Activated CD4-positive, alpha-beta T cell treated with anti-CD3 and anti-CD28 coated beads, Interleukin-2, amount 10 ng/mL, durations not matched to agents 24 days and 14 days (primary cell): ENCODE measurements around the gene WWP2. TPM values are rescaled to one million over a fixed set of nuclear protein-coding genes. Genes with fewer than 3 reads are reported as not detected.
"Not testable (repeated sequence)": the region's sequence is repeated elsewhere in the genome, so short reads cannot be mapped to it uniquely, and the experiment has no call there.

Experiments used
- DNase-seq: peaks from one replicate; pipeline ENCODE4 v3.0.0; 2022
- H3K27ac Mint-ChIP-seq: one replicate; pipeline ENCODE4 v1.8.0; 2022; ENCODE audit warnings: mild to moderate bottlenecking, mixed read lengths
- H3K27me3 Mint-ChIP-seq: one replicate; pipeline ENCODE4 v1.8.0; 2022; ENCODE audit warnings: mixed read lengths
- H3K36me3 Mint-ChIP-seq: one replicate; pipeline ENCODE4 v1.8.0; 2022; ENCODE audit warnings: low read depth, mild to moderate bottlenecking, mixed read lengths
- H3K4me1 Mint-ChIP-seq: one replicate; pipeline ENCODE4 v1.8.0; 2021; ENCODE audit warnings: mixed read lengths
- H3K4me3 Mint-ChIP-seq: one replicate; pipeline ENCODE4 v1.8.0; 2022; ENCODE audit warnings: mild to moderate bottlenecking, moderate library complexity, mixed read lengths
- H3K9me3 Mint-ChIP-seq: one replicate; pipeline ENCODE4 v1.8.0; 2021; ENCODE audit warnings: mixed read lengths
- intact Hi-C: fragments of 100-400 bp; cut with micrococcal nuclease; formaldehyde crosslinking; loops from one replicate; pipeline ENCODE4 v1.15.1; 2023
- total RNA-seq: library from RNA; stranded (reverse); gene quantifications from 2 replicates; pipeline ENCODE4 v1.2.3, GENCODE V29; 2022

Gene WWP2
- total RNA-seq, 1 donor from 2014 or later, result 57.5 TPM

GRCh38 chr16:69794486-69794885, 32.4 kb downstream of the WWP2 start:
- no peaks in the 10 kb centered on the region for H3K4me1 Mint-ChIP-seq
- intact Hi-C loops, result no loop called here
- H3K36me3 Mint-ChIP-seq, result peaks cover 13% of the 10 kb centered on the region
- H3K27me3 Mint-ChIP-seq, result no peaks in the 10 kb centered on the region
- no peaks in the 10 kb centered on the region for H3K9me3 Mint-ChIP-seq
- H3K27ac Mint-ChIP-seq, result no peak overlapping the region
- no peak overlapping the region for H3K4me3 Mint-ChIP-seq
- DNase-seq, result no peak

DNA sequence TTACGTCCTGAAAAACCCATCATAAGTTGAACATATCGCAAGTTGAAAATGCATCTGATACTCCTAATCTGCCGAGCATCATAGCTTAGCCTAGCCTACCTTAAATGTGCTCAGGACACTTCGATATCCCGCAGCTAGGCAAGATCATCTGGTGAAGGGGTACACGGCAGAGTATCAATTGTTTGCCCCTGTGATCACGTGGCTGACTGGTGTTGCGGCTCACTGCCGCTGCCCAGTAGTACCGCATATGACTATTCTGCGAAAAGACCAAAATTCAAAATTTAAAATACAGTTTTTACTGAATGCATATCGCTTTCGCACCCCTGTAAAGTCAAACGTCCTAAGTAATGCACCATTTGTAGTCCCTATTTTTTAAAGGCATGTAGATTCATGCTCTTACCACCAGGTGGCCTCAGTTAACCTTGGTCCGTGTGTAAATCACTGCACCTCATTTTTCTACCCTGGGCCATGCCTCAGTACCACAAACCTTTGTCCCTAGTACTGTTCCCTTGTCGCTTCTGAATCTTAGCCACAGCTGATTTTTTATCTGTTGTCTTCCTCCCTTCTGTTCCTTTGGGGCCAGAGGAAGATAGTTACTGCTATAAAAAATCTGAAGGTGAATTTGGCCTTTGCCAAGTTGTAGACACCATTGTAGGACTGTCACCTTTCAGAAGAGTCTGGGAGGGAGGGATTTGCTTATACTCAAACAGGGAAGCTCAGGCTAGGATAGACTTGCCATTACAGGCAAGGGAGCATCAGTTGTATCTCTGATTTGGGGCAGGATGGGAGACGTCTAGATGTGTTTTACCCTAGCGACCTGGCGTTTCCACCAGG, 34.4 kb downstream of the WWP2 start:
- Mint-ChIP-seq H3K36me3 (peaks cover 21% of the 10 kb centered on the region), H3K4me3 (no peak overlapping the region), H3K4me1 (no peaks in the 10 kb centered on the region), H3K27ac (no peak overlapping the region), H3K27me3 (no peaks in the 10 kb centered on the region), H3K9me3 (no peaks in the 10 kb centered on the region)
- DNase-seq, result peak; percentile 72
- intact Hi-C loops, result loop anchor here (1.0 kb wide), 1 partner anchor 134 kb away; no protein-coding TSS in a partner anchor

- H3K4me1 Mint-ChIP-seq, result no peaks in the 10 kb centered on the region
- H3K27ac Mint-ChIP-seq, result no peak overlapping the region
- intact Hi-C loops, result no loop called here
- H3K9me3 Mint-ChIP-seq, result no peaks in the 10 kb centered on the region
- no peak for DNase-seq
- H3K27me3 Mint-ChIP-seq, result no peaks in the 10 kb centered on the region
- peaks cover 23% of the 10 kb centered on the region for H3K36me3 Mint-ChIP-seq
- no peak overlapping the region for H3K4me3 Mint-ChIP-seq
Observed at GRCh38 chr16:69798466-69798865, 36.3 kb downstream of the WWP2 start.

GRCh38 chr16:69799611-69800031, 37.5 kb downstream of the WWP2 start:
- no peak overlapping the region for H3K4me3 Mint-ChIP-seq
- no peaks in the 10 kb centered on the region for H3K4me1 Mint-ChIP-seq
- no peak for DNase-seq
- intact Hi-C loops, result no loop called here
- H3K36me3 Mint-ChIP-seq, result peaks cover 23% of the 10 kb centered on the region
- no peaks in the 10 kb centered on the region for H3K27me3 Mint-ChIP-seq
- no peaks in the 10 kb centered on the region for H3K9me3 Mint-ChIP-seq
- H3K27ac Mint-ChIP-seq, result no peak overlapping the region

DNA sequence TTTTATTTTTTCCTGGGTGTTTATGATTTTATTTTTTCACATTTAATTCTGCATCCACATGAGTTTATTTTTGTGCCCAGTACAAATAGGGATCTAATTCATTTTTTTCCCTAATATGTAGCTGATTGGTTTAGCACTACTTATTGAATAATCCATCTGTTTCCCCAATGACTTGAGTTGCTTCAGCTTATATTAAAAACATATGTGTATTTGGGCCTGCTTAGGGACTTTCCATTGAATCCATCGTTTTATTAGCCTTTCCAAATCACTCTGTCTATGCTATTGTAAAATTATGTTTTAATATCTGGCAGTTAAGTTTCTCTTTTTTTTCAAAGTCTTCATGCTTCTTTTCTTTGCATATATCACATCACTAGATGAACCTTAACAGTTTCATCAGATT, 42.2 kb downstream of the WWP2 start:
- H3K36me3 Mint-ChIP-seq, result peaks cover 19% of the 10 kb centered on the region
- H3K27ac Mint-ChIP-seq, result no peak overlapping the region
- H3K4me3 Mint-ChIP-seq, result no peak overlapping the region
- no peaks in the 10 kb centered on the region for H3K4me1 Mint-ChIP-seq
- intact Hi-C loops, result no loop called here
- DNase-seq, result no peak
- H3K9me3 Mint-ChIP-seq, result no peaks in the 10 kb centered on the region
- no peaks in the 10 kb centered on the region for H3K27me3 Mint-ChIP-seq

GRCh38 chr16:69806776-69807175, 44.6 kb downstream of the WWP2 start:
- H3K36me3 Mint-ChIP-seq, intact Hi-C loops, H3K4me3 Mint-ChIP-seq, H3K9me3 Mint-ChIP-seq, H3K4me1 Mint-ChIP-seq, H3K27me3 Mint-ChIP-seq, H3K27ac Mint-ChIP-seq, DNase-seq: not testable (repeated sequence)

DNA sequence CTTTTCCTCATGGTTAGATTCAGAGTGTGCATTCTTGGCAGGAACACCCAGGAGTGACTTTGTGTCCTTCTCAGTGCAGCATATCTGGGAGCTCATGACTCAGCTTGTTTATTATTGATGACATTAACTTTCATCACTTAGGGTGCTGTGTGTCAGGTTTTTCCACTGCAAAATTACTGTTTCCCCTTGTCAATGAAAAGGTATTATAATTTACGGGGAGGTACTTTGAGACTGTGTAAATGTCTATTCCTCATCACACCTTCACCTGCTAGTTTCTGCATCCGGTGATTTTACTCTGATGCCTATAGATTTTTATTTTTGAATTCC, 50.5 kb downstream of the WWP2 start:
- no peaks in the 10 kb centered on the region for H3K9me3 Mint-ChIP-seq
- H3K4me1 Mint-ChIP-seq, result no peaks in the 10 kb centered on the region
- no peak overlapping the region for H3K27ac Mint-ChIP-seq
- H3K36me3 Mint-ChIP-seq, result peaks cover 19% of the 10 kb centered on the region
- no peak for DNase-seq
- H3K27me3 Mint-ChIP-seq, result no peaks in the 10 kb centered on the region
- no peak overlapping the region for H3K4me3 Mint-ChIP-seq
- intact Hi-C loops, result no loop called here

GRCh38 chr16:69814078-69814477, 51.9 kb downstream of the WWP2 start:
- H3K36me3 Mint-ChIP-seq, result peaks cover 27% of the 10 kb centered on the region
- H3K4me3 Mint-ChIP-seq, result no peak overlapping the region
- no peak overlapping the region for H3K27ac Mint-ChIP-seq
- H3K4me1 Mint-ChIP-seq, result no peaks in the 10 kb centered on the region
- intact Hi-C loops, result no loop called here
- no peaks in the 10 kb centered on the region for H3K27me3 Mint-ChIP-seq
- peaks cover 5% of the 10 kb centered on the region for H3K9me3 Mint-ChIP-seq
- DNase-seq, result no peak

DNA sequence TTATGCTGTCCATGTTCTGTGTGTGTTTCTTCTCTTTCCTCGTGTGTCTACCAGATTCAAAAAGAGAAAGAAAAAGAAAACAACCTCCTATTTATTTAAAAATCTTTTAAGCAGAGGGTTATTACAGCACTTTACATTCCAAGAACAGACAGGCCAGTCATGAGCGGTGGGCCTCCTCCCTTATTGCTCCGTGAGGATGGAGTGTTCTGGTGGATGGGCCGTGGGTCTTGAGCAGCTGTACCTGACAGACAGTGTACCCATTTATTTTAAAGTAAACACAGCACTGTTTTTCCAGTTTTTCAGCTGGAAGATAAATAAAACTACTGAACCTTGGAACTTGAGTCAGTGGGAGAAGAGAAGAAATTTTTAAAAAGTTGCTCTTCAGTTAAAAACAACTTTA, 52.4 kb downstream of the WWP2 start:
- peaks cover 31% of the 10 kb centered on the region for H3K36me3 Mint-ChIP-seq

GRCh38 chr16:69815216-69815883, 53.2 kb downstream of the WWP2 start:
- H3K27ac Mint-ChIP-seq, H3K4me1 Mint-ChIP-seq, H3K9me3 Mint-ChIP-seq, H3K27me3 Mint-ChIP-seq, DNase-seq, H3K4me3 Mint-ChIP-seq, intact Hi-C loops: not testable (repeated sequence)
- peaks cover 33% of the 10 kb centered on the region for H3K36me3 Mint-ChIP-seq

More for the DNA sequence above, 52.4 kb downstream of the WWP2 start:
- Mint-ChIP-seq H3K27me3 (no peaks in the 10 kb centered on the region), H3K4me1 (no peaks in the 10 kb centered on the region), H3K9me3 (peaks cover 5% of the 10 kb centered on the region), H3K27ac (no peak overlapping the region), H3K4me3 (no peak overlapping the region)
- intact Hi-C loops, result no loop called here
- DNase-seq, result no peak

- Mint-ChIP-seq H3K4me1 (no peaks in the 10 kb centered on the region), H3K4me3 (no peak overlapping the region), H3K27me3 (no peaks in the 10 kb centered on the region), H3K36me3 (peaks cover 33% of the 10 kb centered on the region), H3K9me3 (peaks cover 5% of the 10 kb centered on the region), H3K27ac (no peak overlapping the region)
- intact Hi-C loops, result no loop called here
- no peak for DNase-seq
Observed at GRCh38 chr16:69816996-69817395, 54.9 kb downstream of the WWP2 start.

DNA sequence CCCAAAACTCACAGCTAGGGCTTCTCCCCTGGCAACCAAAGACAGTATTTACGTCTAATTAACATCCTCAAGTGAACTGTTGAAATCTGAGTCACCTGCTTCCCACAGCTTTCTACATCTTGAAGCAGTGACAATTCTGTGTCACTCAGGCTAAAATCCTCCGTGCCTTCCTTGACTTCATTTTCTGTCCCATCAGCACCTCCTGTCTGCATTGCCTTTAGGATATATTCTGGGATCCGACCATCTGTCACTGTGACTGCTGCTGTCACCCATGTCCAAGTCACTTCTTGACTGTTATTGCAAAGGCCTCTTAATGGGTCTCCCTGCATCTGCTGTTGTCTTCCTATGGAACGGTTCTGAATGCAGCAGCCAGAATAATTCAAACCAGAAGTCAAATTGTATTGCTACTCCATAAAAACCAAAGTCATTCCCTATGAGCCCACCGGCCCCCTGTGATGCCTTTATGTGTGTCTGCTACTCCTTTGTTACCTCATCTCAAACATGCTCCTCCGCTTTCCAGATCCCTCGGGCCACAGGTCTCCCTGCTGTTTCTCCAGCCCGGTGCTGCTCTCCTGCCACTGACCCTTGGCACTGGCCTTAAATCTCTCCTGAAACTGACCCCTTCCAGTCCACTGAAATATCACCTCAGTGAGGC, 56.9 kb downstream of the WWP2 start:
- DNase-seq, result no peak
- Mint-ChIP-seq H3K4me3 (no peak overlapping the region), H3K27ac (no peak overlapping the region), H3K36me3 (peaks cover 37% of the 10 kb centered on the region), H3K9me3 (peaks cover 5% of the 10 kb centered on the region), H3K4me1 (peaks cover 5% of the 10 kb centered on the region), H3K27me3 (no peaks in the 10 kb centered on the region)
- intact Hi-C loops, result no loop called here

- intact Hi-C loops, result no loop called here
- peaks cover 5% of the 10 kb centered on the region for H3K9me3 Mint-ChIP-seq
- no peaks in the 10 kb centered on the region for H3K27me3 Mint-ChIP-seq
- H3K4me1 Mint-ChIP-seq, result peaks cover 7% of the 10 kb centered on the region
- DNase-seq, result no peak
- no peak overlapping the region for H3K4me3 Mint-ChIP-seq
- H3K36me3 Mint-ChIP-seq, result peaks cover 34% of the 10 kb centered on the region
- no peak overlapping the region for H3K27ac Mint-ChIP-seq
Observed at GRCh38 chr16:69820926-69821541, 58.9 kb downstream of the WWP2 start.

DNA sequence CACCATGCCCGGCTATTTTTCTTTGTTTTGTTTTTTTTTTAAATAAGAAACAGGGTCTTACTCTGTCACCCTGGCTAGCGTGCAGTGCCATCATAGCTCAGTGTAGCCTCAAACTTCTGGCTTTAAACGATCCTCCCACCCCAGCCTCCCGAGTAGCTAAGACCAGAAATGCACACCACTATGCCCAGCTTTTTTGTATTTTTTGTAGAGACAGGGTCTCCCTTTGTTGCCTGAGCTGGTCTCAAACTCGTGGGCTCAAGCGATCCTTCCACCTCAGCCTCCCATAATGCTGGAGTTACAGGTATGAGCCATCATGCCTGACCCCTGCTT, 59.7 kb downstream of the WWP2 start:
- H3K27ac Mint-ChIP-seq, result no peak overlapping the region

More for the DNA sequence above, 59.7 kb downstream of the WWP2 start:
- intact Hi-C loops, result no loop called here
- Mint-ChIP-seq H3K36me3 (peaks cover 31% of the 10 kb centered on the region), H3K4me3 (no peak overlapping the region), H3K27me3 (no peaks in the 10 kb centered on the region), H3K9me3 (peaks cover 5% of the 10 kb centered on the region), H3K4me1 (peaks cover 7% of the 10 kb centered on the region)
- DNase-seq, result no peak
